Duodenal mucosa (tissue), 2 donors: ENCODE data around the gene TAS2R40.

ENCODE experiments used
- H3K27ac ChIP-seq: one replicate; pipeline ENCODE4 v1.7.0; 2013; ENCODE audit warnings: low read depth, low read length
- H3K27me3 ChIP-seq, 2 donors: one replicate each; pipeline ENCODE4 v1.7.0; 2013; ENCODE audit warnings: low read length in 2 of 2, control low read depth in 1 of 2; ENCODE audit not compliant: insufficient read depth in 2 of 2, control insufficient read depth in 1 of 2
- H3K36me3 ChIP-seq, 2 donors: one replicate each; pipeline ENCODE4 v1.7.0; 2013; ENCODE audit warnings: low read length in 2 of 2, control low read depth in 1 of 2; ENCODE audit not compliant: insufficient read depth in 2 of 2, control insufficient read depth in 1 of 2
- H3K4me1 ChIP-seq, 2 donors: one replicate each; pipeline ENCODE4 v1.7.0; 2013; ENCODE audit warnings: low read length in 2 of 2, control low read depth in 1 of 2; ENCODE audit not compliant: insufficient read depth in 2 of 2, control insufficient read depth in 1 of 2
- H3K4me3 ChIP-seq, 2 donors: one replicate each; pipeline ENCODE4 v1.7.0; 2013; ENCODE audit warnings: low read length in 2 of 2, low read depth in 1 of 2
- H3K9ac ChIP-seq, 2 donors: one replicate each; pipeline ENCODE4 v1.7.0; 2013; ENCODE audit warnings: low read length in 2 of 2, low read depth in 1 of 2
- H3K9me3 ChIP-seq, 2 donors: one replicate each; pipeline ENCODE4 v1.7.0; 2013; ENCODE audit warnings: low read length in 2 of 2, control low read depth in 1 of 2; ENCODE audit not compliant: control insufficient read depth in 1 of 2

Gene TAS2R40

GRCh38 chr7:143236408-143236990 is 14.7 kb downstream of the TAS2R40 start:
- Histone ChIP-seq H3K36me3 (no peaks in the 10 kb centered on the region), H3K9me3 (peaks cover 0 to 10% of the 10 kb centered on the region in 2 donors), H3K9ac (no peak overlapping the region), H3K27me3 (no peaks in the 10 kb centered on the region), H3K4me1 (peaks cover 0 to 3% of the 10 kb centered on the region in 2 donors), H3K4me3 (no peak overlapping the region), H3K27ac (no peak overlapping the region)

DNA sequence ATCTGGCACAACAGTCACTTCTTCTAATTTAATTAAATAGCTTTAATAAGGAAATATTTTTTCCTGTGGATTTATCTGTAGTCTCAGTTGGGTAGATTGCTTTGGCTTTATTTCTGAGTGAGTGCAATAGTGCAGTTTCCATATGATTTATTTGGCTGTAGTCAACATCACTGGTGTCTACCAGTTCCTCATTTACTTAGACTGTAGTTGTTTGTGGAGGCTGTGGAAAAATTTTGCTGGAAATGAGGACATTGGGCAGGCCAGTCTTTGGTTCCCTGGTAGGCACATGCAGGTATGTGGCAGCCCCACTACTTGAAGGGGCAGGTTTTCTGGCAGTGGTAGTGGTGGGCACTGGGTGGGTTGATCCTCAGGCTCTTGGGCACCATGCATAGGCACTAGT is 15.5 kb downstream of the TAS2R40 start:
- H3K9ac ChIP-seq, result no peak overlapping the region
- no peak overlapping the region for H3K4me3 ChIP-seq
- H3K27ac ChIP-seq, result no peak overlapping the region
- no peaks in the 10 kb centered on the region for H3K36me3 ChIP-seq
- H3K4me1 ChIP-seq, result peaks cover 0 to 3% of the 10 kb centered on the region in 2 donors
- H3K9me3 ChIP-seq, result peaks cover 0 to 10% of the 10 kb centered on the region in 2 donors
- H3K27me3 ChIP-seq, result no peaks in the 10 kb centered on the region

GRCh38 chr7:143238289-143238980 is 16.6 kb downstream of the TAS2R40 start:
- Histone ChIP-seq H3K4me3 (no peak overlapping the region), H3K9ac (no peak overlapping the region), H3K36me3 (no peaks in the 10 kb centered on the region), H3K4me1 (peaks cover 4 to 6% of the 10 kb centered on the region in 2 donors), H3K27ac (no peak overlapping the region), H3K27me3 (no peaks in the 10 kb centered on the region), H3K9me3 (peaks cover 0 to 10% of the 10 kb centered on the region in 2 donors)

DNA sequence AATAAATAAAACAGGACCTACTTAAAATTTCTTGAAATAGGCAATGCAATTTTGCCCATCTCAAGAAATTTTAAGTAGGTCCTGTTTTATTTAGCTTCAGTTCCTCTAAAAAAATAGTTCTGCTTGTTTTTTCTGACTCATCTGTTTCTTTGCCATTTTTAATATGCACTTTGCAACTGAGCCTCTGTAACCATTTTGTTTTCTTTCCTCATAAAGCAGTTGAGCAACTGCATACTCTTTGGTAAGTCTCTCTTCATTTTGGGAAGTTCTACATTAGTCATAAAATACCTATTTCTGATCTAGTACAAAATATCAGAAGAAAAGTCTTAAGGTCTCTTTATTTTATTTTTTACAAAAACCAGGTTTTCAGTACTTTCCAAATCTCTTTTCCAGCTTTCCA is 18.0 kb downstream of the TAS2R40 start:
- Histone ChIP-seq H3K4me3 (no peak overlapping the region), H3K27me3 (no peaks in the 10 kb centered on the region), H3K4me1 (peaks cover 16 to 17% of the 10 kb centered on the region in 2 donors), H3K9me3 (peaks cover 0 to 10% of the 10 kb centered on the region in 2 donors), H3K36me3 (no peaks in the 10 kb centered on the region), H3K27ac (no peak overlapping the region), H3K9ac (no peak overlapping the region)

DNA sequence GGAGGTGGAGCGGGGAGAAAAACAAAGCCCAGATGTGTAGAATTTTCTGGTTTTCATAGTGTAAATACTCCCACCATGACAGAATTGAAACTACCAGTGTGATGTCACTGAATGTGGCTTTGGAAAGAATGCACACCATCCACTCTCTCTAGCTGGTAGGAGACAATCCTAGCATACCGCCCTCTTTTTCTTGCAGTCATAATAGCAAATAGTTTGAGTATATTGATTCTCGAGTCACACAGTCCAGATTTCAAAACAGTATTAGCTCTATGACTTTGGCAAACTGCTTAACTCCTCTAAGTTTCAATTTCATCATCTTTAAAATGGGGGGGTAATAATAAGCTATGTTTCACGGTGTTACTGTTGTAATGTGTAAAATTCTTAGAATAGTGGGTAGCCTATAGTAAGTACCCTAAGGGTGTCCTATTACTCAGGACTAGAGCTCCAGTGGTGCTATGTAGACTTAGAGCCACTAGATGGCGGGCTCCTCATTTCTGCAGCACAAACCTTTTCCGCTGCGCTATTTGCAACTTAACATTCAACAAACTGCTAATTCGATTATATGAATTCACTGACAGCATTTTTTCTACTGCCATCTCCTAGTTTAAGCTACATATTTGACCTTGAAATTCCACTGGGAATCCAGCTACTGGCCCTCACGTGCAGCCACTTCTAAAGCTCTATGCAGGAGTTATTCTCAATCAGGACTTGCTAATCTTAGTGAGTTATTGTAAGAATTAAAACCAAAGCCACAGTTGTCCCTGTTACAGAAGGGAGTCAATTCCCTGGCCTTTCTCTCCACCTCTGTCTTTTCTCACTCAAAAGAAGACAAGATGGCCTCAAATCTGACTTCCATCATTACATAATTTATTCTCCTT is 18.7 kb downstream of the TAS2R40 start:
- Histone ChIP-seq H3K4me1 (peaks cover 20 to 23% of the 10 kb centered on the region in 2 donors), H3K9me3 (peaks cover 0 to 10% of the 10 kb centered on the region in 2 donors), H3K4me3 (no peak overlapping the region), H3K36me3 (no peaks in the 10 kb centered on the region), H3K27me3 (no peaks in the 10 kb centered on the region), H3K9ac (no peak overlapping the region), H3K27ac (no peak overlapping the region)

DNA sequence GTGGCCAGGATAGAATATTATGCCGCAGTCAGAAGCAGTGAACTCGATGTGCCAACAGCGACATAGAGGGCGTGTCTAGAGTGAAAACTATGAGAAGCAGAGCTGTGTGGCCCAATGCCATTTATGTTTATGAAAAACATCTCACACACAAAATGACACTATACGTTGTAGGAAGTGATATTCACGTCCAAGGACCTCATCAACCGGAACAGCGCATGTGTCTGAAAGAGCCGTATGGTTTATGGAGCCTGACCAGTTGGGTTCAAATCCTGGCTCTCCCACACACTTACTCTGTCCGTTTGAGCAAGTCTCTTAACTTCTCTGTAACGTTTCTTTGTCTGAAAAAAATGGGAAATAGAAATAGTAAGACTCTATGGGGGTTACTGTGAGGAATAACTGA is 20.5 kb downstream of the TAS2R40 start:
- no peak overlapping the region for H3K9ac ChIP-seq
- H3K9me3 ChIP-seq, result no peaks in the 10 kb centered on the region
- peaks cover 23 to 25% of the 10 kb centered on the region in 2 donors for H3K4me1 ChIP-seq
- H3K27me3 ChIP-seq, result no peaks in the 10 kb centered on the region
- H3K4me3 ChIP-seq, result no peak overlapping the region
- no peak overlapping the region for H3K27ac ChIP-seq
- no peaks in the 10 kb centered on the region for H3K36me3 ChIP-seq

- Histone ChIP-seq H3K27me3 (no peaks in the 10 kb centered on the region), H3K27ac (no peak overlapping the region), H3K9me3 (no peaks in the 10 kb centered on the region), H3K9ac (no peak overlapping the region), H3K4me3 (peak overlapping the region; percentile 5 to 51), H3K36me3 (no peaks in the 10 kb centered on the region), H3K4me1 (peaks cover 23 to 28% of the 10 kb centered on the region in 2 donors)
These were observed 21.3 kb downstream of the TAS2R40 start for GRCh38 chr7:143243111-143243510.

DNA sequence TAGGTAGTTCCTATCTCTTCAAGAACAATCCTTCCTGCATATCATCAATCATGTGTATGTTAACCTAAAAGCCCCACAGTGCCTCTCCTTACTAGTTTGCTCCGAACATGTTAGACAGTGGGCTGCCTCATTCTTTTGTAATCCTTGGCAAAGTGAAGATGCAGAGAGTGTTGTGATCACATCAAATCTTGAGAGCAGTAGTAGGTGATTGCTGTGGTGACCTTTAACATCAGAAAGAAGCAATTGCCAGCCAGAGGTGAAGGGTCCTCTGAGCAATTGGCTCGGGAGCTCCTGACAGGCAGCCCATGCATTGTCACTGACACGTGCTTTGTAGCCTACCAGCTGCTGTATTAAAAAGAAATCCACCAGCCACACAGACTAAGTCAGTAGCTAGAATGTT is 21.8 kb downstream of the TAS2R40 start:
- no peak overlapping the region for H3K9ac ChIP-seq
- H3K27ac ChIP-seq, result no peak overlapping the region
- no peaks in the 10 kb centered on the region for H3K27me3 ChIP-seq
- no peaks in the 10 kb centered on the region for H3K9me3 ChIP-seq
- no peaks in the 10 kb centered on the region for H3K36me3 ChIP-seq
- H3K4me1 ChIP-seq, result peaks cover 23 to 31% of the 10 kb centered on the region in 2 donors
- peak overlapping the region; percentile 5 to 51 for H3K4me3 ChIP-seq

GRCh38 chr7:143244321-143244720 is 22.5 kb downstream of the TAS2R40 start:
- Histone ChIP-seq H3K4me3 (no peak overlapping the region), H3K27me3 (no peaks in the 10 kb centered on the region), H3K36me3 (no peaks in the 10 kb centered on the region), H3K9ac (no peak overlapping the region), H3K9me3 (no peaks in the 10 kb centered on the region), H3K4me1 (peaks cover 26 to 38% of the 10 kb centered on the region in 2 donors), H3K27ac (no peak overlapping the region)

GRCh38 chr7:143245123-143245522 is 23.3 kb downstream of the TAS2R40 start:
- H3K36me3 ChIP-seq, result no peaks in the 10 kb centered on the region
- no peak overlapping the region for H3K27ac ChIP-seq
- H3K27me3 ChIP-seq, result no peaks in the 10 kb centered on the region
- H3K9me3 ChIP-seq, result no peaks in the 10 kb centered on the region
- H3K9ac ChIP-seq, result no peak overlapping the region
- no peak overlapping the region for H3K4me3 ChIP-seq
- peaks cover 26 to 38% of the 10 kb centered on the region in 2 donors for H3K4me1 ChIP-seq
